D341Med (cell line): Measurements from ENCODE around the gene PRDM8.

Experiments used
- DNase-seq: peaks from one replicate; pipeline ENCODE4 v3.0.0; 2012; ENCODE audit warnings: low spot score

Gene PRDM8

DNA sequence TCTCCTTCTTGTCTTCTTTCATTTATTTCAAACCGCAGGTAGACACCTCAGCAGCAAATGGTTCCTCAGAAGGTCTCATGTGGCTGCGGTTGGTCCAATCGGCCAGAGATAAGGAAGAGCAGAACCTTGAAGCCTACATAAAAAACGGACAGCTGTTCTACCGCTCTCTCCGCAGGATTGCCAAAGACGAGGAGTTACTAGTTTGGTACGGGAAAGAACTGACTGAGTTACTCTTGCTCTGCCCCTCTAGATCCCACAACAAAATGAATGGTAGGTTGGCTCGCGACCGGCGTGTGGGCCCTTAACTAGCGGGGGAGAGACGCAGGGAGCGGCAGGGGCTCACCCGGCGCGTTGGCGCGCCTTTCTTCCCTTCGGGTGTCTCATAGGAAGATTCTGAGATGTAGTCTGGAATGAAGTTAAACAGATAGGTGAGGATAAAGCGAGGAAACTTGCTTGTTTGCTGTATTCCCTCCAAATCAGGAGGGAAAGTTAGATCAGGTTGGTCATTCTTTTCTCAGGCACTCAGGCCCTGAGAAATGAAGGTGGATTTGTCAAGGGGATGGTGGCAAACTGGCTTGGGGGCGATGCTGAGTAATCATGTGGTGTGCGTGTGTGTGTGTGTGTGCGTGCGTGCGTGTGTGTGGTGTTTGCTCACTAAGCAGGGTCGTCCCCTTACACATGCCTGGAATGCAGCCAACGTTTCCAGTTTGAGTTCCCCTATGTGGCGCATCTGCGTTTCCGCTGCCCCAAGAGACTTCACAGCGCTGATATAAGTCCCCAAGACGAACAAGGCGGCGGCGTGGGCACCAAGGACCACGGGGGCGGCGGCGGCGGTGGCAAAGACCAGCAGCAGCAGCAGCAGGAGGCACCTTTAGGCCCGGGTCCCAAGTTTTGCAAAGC, 4.2 kb downstream of the PRDM8 start:
- DNase-seq, result no peak

DNA sequence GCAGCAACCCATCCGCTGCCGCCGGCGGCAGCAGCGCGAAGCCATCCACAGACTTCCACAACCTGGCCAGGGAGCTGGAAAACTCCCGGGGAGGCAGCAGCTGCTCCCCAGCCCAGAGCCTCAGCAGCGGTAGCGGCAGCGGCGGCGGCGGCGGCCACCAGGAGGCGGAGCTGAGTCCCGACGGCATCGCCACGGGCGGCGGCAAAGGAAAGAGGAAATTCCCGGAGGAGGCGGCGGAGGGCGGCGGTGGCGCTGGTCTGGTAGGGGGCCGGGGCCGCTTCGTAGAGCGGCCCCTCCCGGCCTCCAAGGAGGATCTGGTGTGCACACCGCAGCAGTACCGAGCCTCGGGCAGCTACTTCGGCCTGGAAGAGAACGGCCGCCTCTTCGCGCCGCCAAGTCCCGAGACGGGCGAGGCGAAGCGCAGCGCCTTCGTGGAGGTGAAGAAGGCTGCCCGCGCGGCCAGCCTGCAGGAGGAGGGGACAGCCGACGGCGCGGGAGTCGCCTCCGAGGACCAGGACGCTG, 4.9 kb downstream of the PRDM8 start:
- DNase-seq, result peak; percentile 84

DNA sequence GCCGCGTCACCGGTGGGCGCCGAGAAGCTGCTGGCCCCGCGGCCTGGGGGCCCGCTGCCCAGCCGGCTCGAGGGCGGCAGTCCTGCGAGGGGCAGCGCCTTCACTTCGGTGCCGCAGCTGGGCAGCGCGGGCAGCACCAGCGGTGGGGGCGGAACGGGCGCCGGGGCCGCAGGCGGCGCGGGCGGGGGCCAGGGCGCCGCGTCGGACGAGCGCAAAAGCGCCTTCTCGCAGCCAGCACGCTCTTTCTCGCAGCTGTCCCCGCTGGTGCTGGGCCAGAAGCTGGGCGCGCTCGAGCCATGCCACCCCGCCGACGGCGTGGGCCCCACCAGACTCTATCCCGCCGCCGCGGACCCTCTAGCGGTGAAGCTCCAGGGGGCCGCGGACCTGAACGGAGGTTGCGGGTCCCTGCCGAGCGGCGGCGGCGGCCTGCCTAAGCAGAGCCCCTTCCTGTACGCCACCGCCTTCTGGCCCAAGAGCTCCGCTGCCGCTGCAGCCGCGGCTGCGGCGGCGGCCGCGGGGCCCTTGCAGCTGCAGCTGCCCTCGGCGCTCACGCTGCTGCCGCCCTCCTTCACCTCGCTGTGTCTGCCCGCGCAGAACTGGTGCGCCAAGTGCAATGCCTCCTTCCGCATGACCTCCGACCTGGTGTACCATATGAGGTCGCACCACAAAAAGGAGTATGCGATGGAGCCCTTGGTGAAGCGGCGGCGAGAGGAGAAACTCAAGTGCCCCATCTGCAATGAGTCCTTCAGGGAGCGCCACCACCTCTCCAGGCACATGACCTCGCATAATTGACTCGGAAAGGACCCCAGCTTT, 5.6 kb downstream of the PRDM8 start:
- DNase-seq, result peak; percentile 76

DNA sequence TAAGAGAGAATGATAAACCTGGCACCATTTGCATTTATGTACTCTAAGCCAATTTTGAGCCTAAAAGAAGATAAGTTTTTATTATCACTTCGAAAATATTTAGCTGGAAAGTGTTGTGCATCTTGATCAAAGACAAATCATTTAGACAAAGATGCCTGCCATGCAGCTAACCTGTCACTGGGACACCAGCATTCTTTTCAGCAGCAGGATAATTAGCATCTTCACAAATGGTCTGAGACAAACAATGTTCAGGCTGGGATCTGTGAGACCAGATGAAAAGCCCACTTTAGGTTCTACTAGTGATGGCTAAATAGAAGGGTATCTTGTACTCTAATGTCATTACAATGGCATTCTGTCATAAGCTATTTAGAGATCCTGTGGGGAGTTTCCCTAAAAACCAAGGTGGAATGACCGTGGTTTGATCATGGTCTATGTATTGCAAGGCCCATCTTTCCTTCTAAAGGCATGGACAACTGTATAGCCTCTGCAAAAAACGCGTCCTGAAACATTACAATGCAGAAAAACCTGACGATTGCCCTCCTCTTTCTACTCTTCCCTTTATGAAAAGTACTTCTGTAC, 7.2 kb downstream of the PRDM8 start:
- DNase-seq, result no peak

DNA sequence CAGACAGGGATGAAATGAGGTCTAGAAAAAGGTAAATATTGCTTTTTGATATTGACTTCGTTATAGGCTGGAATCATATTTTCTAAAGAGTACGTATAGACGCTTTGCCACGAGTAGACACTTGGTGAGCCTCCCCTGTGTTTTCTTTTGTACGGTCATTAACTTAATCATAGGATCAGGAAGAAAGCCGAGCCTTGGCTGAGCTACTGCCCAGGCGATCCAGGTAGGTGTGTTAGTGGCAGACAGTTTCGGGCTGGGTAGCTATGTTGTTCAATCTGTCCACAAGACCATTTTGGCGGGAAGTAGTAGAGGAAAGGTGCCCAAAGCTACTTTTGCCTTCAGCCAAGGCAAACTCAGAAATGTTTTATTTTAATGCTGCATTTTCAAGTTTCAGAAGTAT, 8.8 kb downstream of the PRDM8 start:
- DNase-seq, result no peak

DNA sequence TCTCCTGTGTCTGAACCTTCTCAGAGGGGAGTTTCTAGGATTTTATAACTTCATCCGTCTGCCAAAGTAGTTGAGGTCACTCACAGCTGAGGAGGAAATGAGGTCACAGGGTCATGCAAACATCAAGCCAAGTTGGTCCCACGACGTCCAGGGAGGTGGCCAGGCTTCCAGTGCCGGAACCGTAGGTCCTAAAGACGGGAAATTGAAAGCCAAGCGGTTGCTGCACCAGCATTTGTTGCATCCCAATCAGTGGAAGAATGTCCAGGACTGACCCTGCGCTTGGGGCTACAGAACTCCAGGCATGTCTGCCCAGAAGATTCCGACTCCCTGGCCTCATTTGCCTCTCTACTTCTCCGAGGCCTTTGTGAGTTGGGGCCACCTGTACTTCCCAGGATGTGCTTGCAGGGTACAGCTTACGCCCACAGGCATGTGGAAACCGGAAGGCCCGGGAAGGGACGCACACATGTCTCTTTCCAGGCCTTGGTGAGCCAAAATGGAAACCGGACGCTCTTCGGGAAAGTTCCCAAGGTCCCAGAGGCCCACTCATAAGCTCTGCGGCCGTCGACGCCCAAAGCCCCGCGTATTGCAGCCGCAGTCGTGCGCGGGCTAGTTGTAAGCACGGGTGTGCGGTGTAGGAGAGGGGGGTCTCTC, 9.3 kb downstream of the PRDM8 start:
- DNase-seq, result no peak

DNA sequence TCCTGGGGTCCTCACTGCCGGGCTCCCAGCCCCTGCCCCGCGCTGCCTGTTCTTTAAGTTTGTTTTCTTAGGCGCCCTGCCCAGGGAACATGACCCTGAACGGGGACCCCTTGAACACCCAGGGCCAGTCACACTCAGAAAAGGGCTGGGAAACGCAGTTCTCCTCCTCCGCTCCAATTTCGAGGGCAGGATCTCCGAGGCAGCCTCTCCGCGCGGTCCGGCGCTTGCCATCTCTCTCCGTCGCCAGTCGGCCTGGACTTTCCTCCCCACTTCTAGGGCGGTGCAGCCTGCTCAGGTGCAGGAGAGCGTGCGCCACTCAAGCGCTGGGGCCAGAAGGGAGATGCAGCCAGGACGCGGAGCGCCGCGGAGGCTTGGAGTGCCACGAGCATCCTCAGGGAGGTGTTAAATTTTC, 9.9 kb downstream of the PRDM8 start:
- DNase-seq, result no peak

DNA sequence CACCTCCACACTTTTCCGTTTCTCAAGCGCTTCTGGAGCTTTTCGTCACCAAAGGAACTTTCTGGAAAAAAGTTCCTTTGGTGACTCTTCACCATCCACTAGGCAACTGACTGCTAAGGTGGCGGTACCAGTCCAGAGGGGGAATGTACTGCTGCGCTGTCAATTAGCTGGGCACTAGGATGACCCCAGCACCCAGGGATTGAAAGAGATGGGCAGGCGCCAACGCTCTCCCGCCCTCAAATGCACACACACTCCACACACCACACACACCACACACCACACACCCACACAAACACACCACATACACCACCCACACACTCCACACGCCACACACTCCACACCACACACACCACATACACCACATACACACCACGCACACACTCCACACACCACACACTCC, 10.4 kb downstream of the PRDM8 start:
- no peak for DNase-seq

DNA sequence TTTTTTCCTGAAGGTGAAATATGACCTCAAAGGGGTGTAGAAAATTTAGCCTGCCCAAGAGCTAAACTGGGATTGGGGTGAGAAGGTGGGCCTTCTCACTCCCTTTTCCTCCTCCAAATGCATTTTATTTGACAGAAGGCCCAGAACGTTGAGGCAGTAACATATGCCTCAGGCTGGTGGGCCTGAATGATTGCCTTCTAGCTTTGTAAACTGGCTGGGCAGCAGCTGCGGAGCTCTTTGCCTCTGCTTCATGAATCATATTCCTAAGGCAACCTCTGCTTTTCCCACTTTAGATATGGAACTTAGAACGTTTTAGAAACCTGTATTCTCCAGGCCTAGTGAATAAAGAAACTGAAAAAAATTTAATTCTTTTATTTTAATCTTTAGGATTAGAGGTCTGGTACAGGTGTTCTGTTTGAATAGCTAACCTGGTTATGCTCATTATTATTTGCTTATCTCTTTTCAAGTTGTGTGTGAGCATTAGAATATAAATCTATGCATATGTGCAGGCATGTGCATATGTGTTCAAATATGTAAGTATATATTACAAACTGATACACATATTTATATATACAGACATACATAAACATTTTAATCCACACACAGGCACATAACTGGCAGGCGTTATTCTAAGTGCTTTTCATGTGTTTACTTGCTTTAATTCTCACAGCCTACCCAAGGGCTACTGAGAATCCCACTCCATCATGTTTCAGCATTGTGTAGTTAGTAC, 11.5 kb downstream of the PRDM8 start:
- DNase-seq, result no peak

DNA sequence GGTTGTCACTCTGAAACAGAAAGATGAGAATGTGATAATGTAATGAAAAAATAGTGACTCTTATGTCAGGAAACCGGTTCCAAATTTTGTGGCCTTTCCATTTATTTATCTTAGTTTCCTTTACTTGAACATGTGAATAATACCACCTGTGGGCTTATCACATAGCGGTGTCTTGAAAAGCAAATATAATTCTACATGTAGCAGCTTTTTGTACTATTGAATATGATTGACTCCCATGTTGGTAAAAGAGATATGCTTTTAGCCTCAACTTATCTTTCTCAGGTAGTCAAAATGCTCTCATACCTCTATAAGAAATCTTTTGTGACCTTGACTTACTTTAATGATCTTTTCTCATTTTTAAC, 12.0 kb downstream of the PRDM8 start:
- DNase-seq, result no peak

DNA sequence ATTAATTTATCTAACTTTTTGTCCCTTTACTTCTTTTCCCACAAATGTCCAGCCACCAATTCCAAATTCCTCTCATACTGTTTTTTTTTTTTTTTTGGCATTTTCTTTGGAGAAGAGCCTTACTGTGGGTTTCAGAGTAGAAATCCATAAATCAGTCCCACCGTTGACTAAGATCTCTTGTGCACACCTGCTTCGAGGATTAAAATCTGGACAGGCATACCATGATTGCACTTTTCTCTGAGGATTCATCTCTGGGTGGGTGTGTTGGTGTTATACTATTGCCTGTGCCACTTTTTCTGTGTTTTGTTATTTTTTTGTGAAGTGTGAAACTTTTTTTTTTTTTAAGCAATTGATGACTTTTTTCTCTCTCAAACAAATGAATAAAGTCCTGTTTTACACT, 13.2 kb downstream of the PRDM8 start:
- no peak for DNase-seq

DNA sequence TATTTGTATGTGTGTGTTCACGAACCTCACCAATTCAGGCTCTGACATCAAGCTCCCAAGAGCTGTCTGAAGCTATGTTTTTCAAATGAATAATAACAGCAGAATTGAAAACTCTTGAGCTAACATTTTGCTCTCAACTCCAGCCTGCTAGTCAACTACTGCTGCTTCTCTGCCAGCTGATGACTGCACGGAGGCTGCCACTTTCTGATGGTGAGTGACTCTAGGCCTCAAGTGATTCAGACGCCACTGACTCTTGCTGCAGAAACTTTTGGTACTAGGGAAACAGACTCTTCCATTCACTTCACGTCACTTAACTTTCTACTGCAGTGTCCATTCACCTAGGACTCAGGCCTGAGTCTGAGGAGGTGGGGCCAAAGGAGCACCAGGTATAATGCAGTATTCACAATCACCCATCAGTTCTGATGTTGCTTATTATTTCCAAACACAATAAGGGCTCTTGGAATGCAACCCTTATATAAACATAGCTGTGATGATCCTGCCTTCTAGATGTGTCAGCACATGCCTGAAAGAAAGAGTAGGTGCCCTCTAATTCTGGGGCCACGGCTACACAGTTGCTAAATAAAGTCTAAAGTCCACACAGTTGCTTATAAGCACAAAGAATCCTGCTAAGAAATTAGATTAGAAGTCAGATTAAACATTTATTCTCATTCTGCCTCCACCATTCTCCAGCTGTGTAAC, 16.0 kb downstream of the PRDM8 start:
- DNase-seq, result no peak

DNA sequence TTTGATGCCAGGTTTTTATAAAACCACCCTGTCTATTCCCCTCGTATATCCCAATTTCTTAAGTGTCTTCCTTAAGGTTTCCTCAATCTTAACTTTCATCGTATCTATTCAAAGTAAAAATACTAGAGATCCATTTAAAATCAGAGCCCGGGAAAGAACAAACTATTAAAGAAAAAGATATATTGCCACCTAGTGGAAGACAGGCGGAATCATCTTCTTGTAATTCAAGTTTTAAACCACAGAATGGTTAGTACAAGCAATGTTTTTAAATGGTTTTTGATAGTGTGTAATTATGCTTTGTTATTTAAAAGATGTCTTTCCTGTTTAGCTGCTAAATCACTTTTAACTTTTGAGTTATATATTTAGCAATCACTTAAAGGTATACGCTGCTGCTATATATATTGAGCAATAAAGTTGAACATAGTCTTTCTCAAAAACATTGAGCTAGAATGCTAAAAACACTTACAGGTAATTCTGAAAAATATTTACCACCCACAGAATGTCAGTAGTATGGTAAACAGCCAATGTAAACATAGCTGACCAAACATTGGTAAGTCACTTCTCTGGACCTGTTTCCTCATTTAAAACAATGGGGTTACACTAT, 18.2 kb downstream of the PRDM8 start:
- DNase-seq, result no peak

DNA sequence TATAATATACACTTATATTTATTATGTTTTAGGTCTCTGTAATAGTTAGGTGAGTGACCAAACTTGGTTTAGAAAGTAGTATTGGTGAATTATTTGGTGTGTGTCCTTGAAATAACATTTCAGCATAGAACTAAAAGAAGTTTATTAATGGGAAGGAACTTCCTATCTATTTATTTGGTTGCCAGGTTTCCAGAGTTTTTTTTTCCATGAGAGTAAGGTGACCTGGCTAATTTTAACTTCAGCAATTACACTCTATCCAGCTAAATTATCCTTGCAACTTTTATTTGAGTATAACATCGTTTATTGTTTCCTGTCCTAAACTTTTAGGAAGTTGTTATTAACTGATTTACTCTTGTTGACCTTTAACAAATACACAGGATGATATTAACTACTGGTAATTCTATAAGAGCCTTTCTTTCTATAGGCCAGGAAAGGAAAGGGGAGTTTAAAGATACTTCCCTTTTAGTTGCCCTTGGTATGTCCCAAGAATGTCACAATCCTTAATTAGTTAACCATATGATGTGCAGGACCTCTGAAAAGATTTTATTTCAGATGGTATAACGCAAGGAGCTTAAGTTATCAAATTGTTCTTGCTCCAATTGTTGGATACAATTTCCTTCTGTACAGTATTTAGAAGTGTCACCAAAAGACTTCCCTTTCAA, 18.9 kb downstream of the PRDM8 start:
- no peak for DNase-seq

DNA sequence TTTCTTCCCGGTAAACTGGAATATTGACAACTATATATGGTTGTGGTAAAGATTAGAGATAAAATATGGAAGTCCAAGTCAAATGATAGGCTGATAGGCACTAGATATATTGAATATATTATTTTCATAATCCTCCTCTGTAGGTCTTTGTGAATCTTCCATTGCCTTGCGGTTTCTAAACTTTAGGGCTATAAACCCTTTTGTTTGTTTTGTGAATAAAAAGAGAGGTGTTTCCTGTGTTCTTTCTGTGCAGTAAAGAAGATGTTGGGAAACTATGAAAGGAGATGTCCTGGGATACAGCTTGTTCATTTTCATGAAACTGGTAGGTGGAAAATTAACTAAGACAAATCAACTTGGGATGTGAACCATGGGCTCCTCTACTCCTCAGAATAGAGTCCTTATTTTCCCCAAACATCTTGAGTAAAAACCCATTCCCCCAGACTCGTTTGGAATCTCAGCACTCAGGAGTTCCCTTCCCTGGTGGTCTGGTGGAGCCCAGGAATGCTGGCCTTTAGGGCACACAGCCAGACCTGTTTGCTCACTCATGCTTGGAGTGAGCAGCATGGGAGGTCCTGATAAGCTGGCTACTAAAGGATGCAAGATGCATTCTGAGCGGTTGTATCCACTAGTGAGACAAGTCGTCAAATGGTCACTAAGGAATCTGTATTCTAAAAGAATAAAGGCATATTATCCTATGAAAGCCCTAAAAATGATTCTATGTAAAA, 22.2 kb downstream of the PRDM8 start:
- no peak for DNase-seq

DNA sequence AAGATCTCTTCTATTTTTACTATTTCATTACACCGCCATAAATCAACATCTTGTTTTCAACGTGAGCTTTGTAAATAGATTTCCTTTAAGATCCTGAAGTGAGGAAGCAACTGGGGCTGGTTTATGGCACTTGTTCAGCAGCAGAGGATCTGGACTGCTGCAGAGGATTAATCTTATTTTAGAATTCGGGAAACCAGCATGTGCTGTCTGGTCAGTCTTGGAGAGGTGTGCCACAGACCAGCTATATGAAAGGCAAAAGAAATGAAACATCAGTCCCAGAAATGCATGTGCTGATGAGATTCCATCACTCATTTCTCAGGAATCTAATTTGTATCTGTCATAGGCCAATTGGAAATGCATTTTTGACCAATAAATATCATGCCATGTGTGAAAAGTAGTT, 23.4 kb downstream of the PRDM8 start:
- DNase-seq, result no peak

DNA sequence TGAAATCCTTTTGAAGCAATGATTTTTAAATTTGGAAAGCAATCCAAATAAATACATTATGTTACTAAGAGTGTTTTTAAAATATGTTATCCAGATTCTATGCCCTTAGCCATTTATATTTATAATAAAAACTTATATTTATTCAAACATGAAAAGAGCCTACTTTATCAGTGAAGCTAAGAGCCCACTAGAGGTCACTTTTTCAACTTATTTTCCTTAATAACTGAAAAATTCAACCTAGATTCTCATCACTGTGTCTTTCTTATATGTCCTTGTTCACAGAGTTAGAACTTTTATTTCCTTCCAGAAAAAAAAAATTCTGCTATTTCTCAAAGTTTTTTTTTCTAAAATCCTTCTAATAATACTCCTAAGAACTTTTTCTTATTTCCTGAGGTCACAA, 23.9 kb downstream of the PRDM8 start:
- no peak for DNase-seq

DNA sequence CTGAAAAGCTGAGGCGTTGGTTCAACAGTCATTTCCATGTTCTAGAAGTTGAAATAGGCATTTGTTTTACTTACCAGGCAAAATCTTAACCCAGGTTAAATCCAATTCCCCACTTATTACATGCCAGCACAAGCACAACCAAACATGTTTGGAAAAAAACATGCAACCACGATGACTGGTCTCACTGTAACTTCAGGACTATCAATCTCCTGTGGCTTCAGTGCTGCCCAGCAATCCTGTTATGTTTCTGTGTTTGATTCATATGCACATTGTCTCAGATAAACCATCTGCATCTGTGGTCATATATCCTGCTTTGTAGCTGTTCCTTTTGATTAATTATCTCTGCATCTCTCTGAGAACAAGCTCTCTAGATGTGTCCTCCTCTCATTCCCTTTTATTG, 28.3 kb downstream of the PRDM8 start:
- no peak for DNase-seq

DNA sequence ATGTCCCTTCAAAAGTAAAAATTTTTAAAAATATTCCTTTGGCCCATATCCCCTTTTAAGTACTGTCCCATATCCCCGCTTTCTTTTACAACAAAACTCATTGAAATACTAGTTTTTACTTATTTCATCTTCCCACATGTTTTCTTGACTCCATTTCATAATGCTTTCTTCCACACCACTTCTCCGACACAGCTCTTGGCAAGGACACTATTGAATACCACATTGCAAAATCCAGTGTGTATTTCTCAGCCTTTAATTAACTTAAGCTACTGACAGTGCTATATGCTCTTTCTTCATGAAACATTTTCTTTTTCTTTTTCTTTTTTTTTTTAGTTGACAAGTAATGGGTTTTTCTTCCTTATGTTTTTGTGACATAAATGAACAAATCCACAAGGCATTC, 28.8 kb downstream of the PRDM8 start:
- DNase-seq, result no peak
